ENCODE results near the gene FBXO44. TPM values are rescaled to one million over a fixed set of nuclear protein-coding genes. Genes with fewer than 3 reads are reported as not detected.

The FBXO44 gene
- total and polyA plus RNA-seq, 2 donors from 2014 or later: 22.5 to 66.6 TPM

DNA sequence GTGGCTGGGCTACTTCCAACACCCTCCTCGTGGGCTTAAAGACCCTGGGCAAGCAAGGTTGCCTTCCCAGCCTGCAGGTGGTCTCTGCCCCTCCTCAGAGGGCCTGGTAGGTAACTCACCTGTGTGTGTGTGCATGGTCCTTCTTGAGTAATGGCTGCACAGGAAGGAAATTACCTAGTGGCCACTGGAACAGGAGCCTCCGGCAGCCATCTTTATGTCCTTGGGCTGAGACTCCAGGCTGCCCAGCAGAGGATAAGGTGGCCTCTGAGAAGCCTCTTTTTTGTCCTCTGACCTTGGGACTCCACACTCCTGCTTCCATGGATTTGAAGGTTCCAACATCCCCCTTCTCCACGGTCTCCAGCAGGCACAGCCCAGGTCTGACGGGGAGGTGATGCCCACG is 56.8 kb downstream of the FBXO44 start:
- Histone ChIP-seq H3K27ac (ENCODE audit: low read depth in 2 of 2, low read length in 2 of 2) (no peak overlapping the region), H3K9me3 (ENCODE audit: control insufficient read depth in 2 of 3, insufficient read depth in 1 of 3, low read length in 3 of 3) (no peaks in the 10 kb centered on the region), H3K27me3 (ENCODE audit: control insufficient read depth, insufficient read depth, low read length) (no peaks in the 10 kb centered on the region), H3K4me3 (ENCODE audit: low read length in 3 of 3) (no peak overlapping the region), H3K9ac (ENCODE audit: low read length in 3 of 3) (no peak overlapping the region), H3K4me1 (ENCODE audit: control insufficient read depth in 2 of 3, insufficient read depth in 2 of 3, low read depth in 1 of 3, low read length in 3 of 3) (peaks cover 0 to 8% (median 0%) of the 10 kb centered on the region in 3 donors), H3K36me3 (ENCODE audit: control insufficient read depth in 2 of 3, insufficient read depth in 3 of 3, low read length in 3 of 3) (no peaks in the 10 kb centered on the region)
- DNase-seq (no peak), FAIRE-seq (no peak)
- TF ChIP-seq, protein P1, sequence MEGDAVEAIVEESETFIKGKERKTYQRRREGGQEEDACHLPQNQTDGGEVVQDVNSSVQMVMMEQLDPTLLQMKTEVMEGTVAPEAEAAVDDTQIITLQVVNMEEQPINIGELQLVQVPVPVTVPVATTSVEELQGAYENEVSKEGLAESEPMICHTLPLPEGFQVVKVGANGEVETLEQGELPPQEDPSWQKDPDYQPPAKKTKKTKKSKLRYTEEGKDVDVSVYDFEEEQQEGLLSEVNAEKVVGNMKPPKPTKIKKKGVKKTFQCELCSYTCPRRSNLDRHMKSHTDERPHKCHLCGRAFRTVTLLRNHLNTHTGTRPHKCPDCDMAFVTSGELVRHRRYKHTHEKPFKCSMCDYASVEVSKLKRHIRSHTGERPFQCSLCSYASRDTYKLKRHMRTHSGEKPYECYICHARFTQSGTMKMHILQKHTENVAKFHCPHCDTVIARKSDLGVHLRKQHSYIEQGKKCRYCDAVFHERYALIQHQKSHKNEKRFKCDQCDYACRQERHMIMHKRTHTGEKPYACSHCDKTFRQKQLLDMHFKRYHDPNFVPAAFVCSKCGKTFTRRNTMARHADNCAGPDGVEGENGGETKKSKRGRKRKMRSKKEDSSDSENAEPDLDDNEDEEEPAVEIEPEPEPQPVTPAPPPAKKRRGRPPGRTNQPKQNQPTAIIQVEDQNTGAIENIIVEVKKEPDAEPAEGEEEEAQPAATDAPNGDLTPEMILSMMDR (IDR thresholded peaks at IDR 0.05; ENCODE audit: borderline replicate concordance, extremely low read depth, insufficient read depth): no peak
- intact Hi-C loops (cut with DNase I): loop anchor here (10.0 kb wide), 1 partner anchor 47 kb away; the partner anchor contains the start of gene FBXO6

DNA sequence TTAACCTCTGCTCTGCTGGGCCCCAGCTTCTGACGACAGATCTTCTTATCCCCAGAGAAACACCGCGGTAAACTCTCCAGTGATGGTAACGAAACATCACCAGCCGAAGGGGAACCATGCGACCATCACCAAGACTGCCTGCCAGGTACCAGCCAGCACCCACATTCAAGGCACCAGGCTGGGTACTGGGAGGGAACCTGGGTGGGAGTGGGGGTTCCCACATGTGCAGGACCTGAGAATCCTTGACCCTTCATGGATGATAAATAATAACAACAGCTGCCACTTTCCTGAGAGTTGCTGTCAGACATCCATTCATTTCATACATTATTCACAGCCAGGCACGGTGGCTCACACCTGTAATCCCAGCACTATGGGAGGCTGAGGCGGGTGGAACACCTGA is 57.6 kb downstream of the FBXO44 start:
- TF ChIP-seq, protein P1 (IDR thresholded peaks at IDR 0.05; ENCODE audit: borderline replicate concordance, extremely low read depth, insufficient read depth): no peak
- intact Hi-C loops (cut with DNase I): loop anchor here (10.0 kb wide), 1 partner anchor 47 kb away; the partner anchor contains the start of gene FBXO6
- FAIRE-seq: no peak
- no peaks in the 10 kb centered on the region for H3K36me3 ChIP-seq (ENCODE audit: control insufficient read depth in 2 of 3, insufficient read depth in 3 of 3, low read length in 3 of 3)
- no peak overlapping the region for H3K27ac ChIP-seq (ENCODE audit: low read depth in 2 of 2, low read length in 2 of 2)
- H3K4me1 ChIP-seq (ENCODE audit: control insufficient read depth in 2 of 3, insufficient read depth in 2 of 3, low read depth in 1 of 3, low read length in 3 of 3): peaks cover 0 to 8% (median 0%) of the 10 kb centered on the region in 3 donors
- no peak overlapping the region for H3K4me3 ChIP-seq (ENCODE audit: low read length in 3 of 3)
- no peaks in the 10 kb centered on the region for H3K9me3 ChIP-seq (ENCODE audit: control insufficient read depth in 2 of 3, insufficient read depth in 1 of 3, low read length in 3 of 3)
- H3K27me3 ChIP-seq (ENCODE audit: control insufficient read depth, insufficient read depth, low read length): no peaks in the 10 kb centered on the region
- no peak for DNase-seq
- no peak overlapping the region for H3K9ac ChIP-seq (ENCODE audit: low read length in 3 of 3)

Other genes with a start within 250 kb of the FBXO44 start
- 0.19 TPM for gene DISP3, start 175.7 kb upstream of the FBXO44 start, total RNA-seq
- not detected for gene DISP3, start 175.7 kb upstream of the FBXO44 start, polyA plus RNA-seq (ENCODE audit: insufficient read depth, low read depth, low replicate concordance)
- 10.2 TPM for gene FBXO2, start 448 bp upstream of the FBXO44 start, total RNA-seq
- gene FBXO2, start 448 bp upstream of the FBXO44 start, polyA plus RNA-seq (ENCODE audit: insufficient read depth, low read depth, low replicate concordance): 38.4 TPM
- gene FBXO6, start 9.3 kb downstream of the FBXO44 start, total RNA-seq: 8.1 TPM
- 11.2 TPM for gene FBXO6, start 9.3 kb downstream of the FBXO44 start, polyA plus RNA-seq (ENCODE audit: insufficient read depth, low read depth, low replicate concordance)
- 36.8 TPM for gene MAD2L2, start 26.3 kb downstream of the FBXO44 start, total RNA-seq
- 51.7 TPM for gene MAD2L2, start 26.3 kb downstream of the FBXO44 start, polyA plus RNA-seq (ENCODE audit: insufficient read depth, low read depth, low replicate concordance)
- 0.28 TPM for gene DRAXIN, start 36.8 kb downstream of the FBXO44 start, total RNA-seq
- gene DRAXIN, start 36.8 kb downstream of the FBXO44 start, polyA plus RNA-seq (ENCODE audit: insufficient read depth, low read depth, low replicate concordance): 0.17 TPM
- 66.1 TPM for gene AGTRAP, start 81.3 kb downstream of the FBXO44 start, total RNA-seq
- 140 TPM for gene AGTRAP, start 81.3 kb downstream of the FBXO44 start, polyA plus RNA-seq (ENCODE audit: insufficient read depth, low read depth, low replicate concordance)
- gene C1orf167, start 107.3 kb downstream of the FBXO44 start, total RNA-seq: 4.2 TPM
- 1.9 TPM for gene C1orf167, start 107.3 kb downstream of the FBXO44 start, polyA plus RNA-seq (ENCODE audit: insufficient read depth, low read depth, low replicate concordance)
- gene MTHFR, start 151.1 kb downstream of the FBXO44 start, total RNA-seq: 65.5 TPM
- 10.6 TPM for gene MTHFR, start 151.1 kb downstream of the FBXO44 start, polyA plus RNA-seq (ENCODE audit: insufficient read depth, low read depth, low replicate concordance)
- 26.0 TPM for gene CLCN6, start 151.3 kb downstream of the FBXO44 start, total RNA-seq
- gene CLCN6, start 151.3 kb downstream of the FBXO44 start, polyA plus RNA-seq (ENCODE audit: insufficient read depth, low read depth, low replicate concordance): 7.1 TPM
- 0.50 TPM for gene NPPA, start 192.9 kb downstream of the FBXO44 start, total RNA-seq
- gene NPPA, start 192.9 kb downstream of the FBXO44 start, polyA plus RNA-seq (ENCODE audit: insufficient read depth, low read depth, low replicate concordance): not detected
- not detected for gene NPPB, start 204.1 kb downstream of the FBXO44 start, total RNA-seq
- not detected for gene NPPB, start 204.1 kb downstream of the FBXO44 start, polyA plus RNA-seq (ENCODE audit: insufficient read depth, low read depth, low replicate concordance)